GM12878 (cell line): ENCODE results near the gene MUC5B. TPM values are rescaled to one million over a fixed set of nuclear protein-coding genes. Genes with fewer than 3 reads are reported as not detected.

ENCODE experiments used
- ATAC-seq: fragments of 200-7000 bp; cut with Tn5 transposase; 3 replicates; pipeline ENCODE4 v1.9.1; 2020; ENCODE audit warnings: mild to moderate bottlenecking, moderate library complexity
- BruUV-seq: library from RNA; stranded (reverse); fragments of 400-500 nt; replicated peaks from 2 replicates; lab custom pipeline; 2021; lab: Mats Ljungman, UMichigan
- CTCF ChIA-PET: fragments of 300-600 bp; sonication (Branson Sonifier 250); formaldehyde crosslinking; extraction: SDS; loops from one replicate; lab custom pipeline; 2021; ENCODE audit warnings: inconsistent platforms; lab: Yijun Ruan, JAX
- POLR2A ChIA-PET: fragments of 350-600 bp; formaldehyde crosslinking; extraction: SDS; loops from one replicate; lab custom pipeline; 2021; ENCODE audit warnings: inconsistent platforms; lab: Charles Lee
- RAD21 ChIA-PET: fragments of 300-600 bp; sonication (Branson Sonifier 250); formaldehyde crosslinking; loops from one replicate; lab custom pipeline; 2023; ENCODE audit warnings: antibody characterized with exemption; ENCODE audit not compliant: unreplicated experiment; lab: Charles Lee
- SMC1A ChIA-PET: fragments of 300-600 bp; sonication (Branson Sonifier 250); formaldehyde crosslinking; loops from one replicate; lab custom pipeline; 2023; ENCODE audit not compliant: unreplicated experiment, uncharacterized antibody; lab: Charles Lee
- DNase-seq: peaks from one replicate; pipeline ENCODE4 v3.0.0-alpha.2; 2011; ENCODE audit warnings: low read depth, low spot score
- FAIRE-seq: peaks from 3 replicates; lab custom pipeline; 2011; peaks lifted over from hg19 to GRCh38; lab: Jason Lieb, UNC
- H2AFZ ChIP-seq: 2 replicates; pipeline ENCODE4 v1.6.0; 2011; ENCODE audit warnings: low read depth, low read length, control low read depth; ENCODE audit not compliant: control insufficient read depth
- H3K27ac ChIP-seq: 2 replicates; pipeline ENCODE4 v1.5.1; 2011; ENCODE audit warnings: control low read depth; ENCODE audit not compliant: control insufficient read depth, insufficient read depth
- H3K27me3 ChIP-seq, 2 experiments: replicated peaks in 1 of 2; 2 replicates each; pipeline versions ENCODE4 v1.6.0 to v1.6.1; 2011; ENCODE audit warnings: low read length in 1 of 2; ENCODE audit not compliant: control insufficient read depth in 2 of 2, insufficient read depth in 2 of 2
- H3K36me3 ChIP-seq, 2 experiments: 2 replicates each; pipeline ENCODE4 v1.5.1; 2011; ENCODE audit warnings: low read length in 1 of 2; ENCODE audit not compliant: control insufficient read depth in 2 of 2, insufficient read depth in 2 of 2
- H3K4me1 ChIP-seq: 2 replicates; pipeline ENCODE4 v1.6.1; 2011; ENCODE audit warnings: mild to moderate bottlenecking, low read length, moderate library complexity, mixed read lengths; ENCODE audit not compliant: control insufficient read depth, insufficient read depth
- H3K4me2 ChIP-seq: 2 replicates; pipeline ENCODE4 v1.6.0; 2011; ENCODE audit warnings: control low read depth; ENCODE audit not compliant: control insufficient read depth, insufficient read depth
- H3K4me3 ChIP-seq: fragments of 200-600 bp; sonication (generic); 2 replicates; pipeline ENCODE4 v1.5.1; 2016
- H3K79me2 ChIP-seq: 2 replicates; pipeline ENCODE4 v1.6.0; 2011; ENCODE audit warnings: low read length; ENCODE audit not compliant: control insufficient read depth, insufficient read depth
- H3K9ac ChIP-seq: 2 replicates; pipeline ENCODE4 v1.8.0; 2011; ENCODE audit warnings: low read length, control low read depth, mixed read lengths; ENCODE audit not compliant: control insufficient read depth, insufficient read depth
- H3K9me3 ChIP-seq: replicated peaks from 3 replicates; pipeline ENCODE4 v1.5.1; 2011; ENCODE audit warnings: mild to moderate bottlenecking, low read length; ENCODE audit not compliant: control insufficient read depth, insufficient read depth
- H4K20me1 ChIP-seq: 2 replicates; pipeline ENCODE4 v1.6.0; 2011; ENCODE audit not compliant: control insufficient read depth, insufficient read depth
- CTCF ChIP-seq, 3 experiments: IDR thresholded peaks in 2 of 3; conservative IDR thresholded peaks in 1 of 3; 2 replicates each; pipeline ENCODE4 v1.5.1; 2011; ENCODE audit warnings: low read depth in 3 of 3, low read length in 3 of 3, mild to moderate bottlenecking in 3 of 3, control low read depth in 2 of 3, moderate library complexity in 2 of 3, inconsistent platforms in 1 of 3, mixed read lengths in 1 of 3; ENCODE audit not compliant: control insufficient read depth in 2 of 3, insufficient read depth in 1 of 3; ENCODE audit errors: extremely low read depth in 1 of 3
- E4F1 ChIP-seq: fragments of 450-650 bp; IDR thresholded peaks from 2 replicates; pipeline ENCODE4 v1.6.1; 2018; ENCODE audit warnings: borderline replicate concordance, mild to moderate bottlenecking; ENCODE audit not compliant: partially characterized antibody
- HCFC1 ChIP-seq: fragments of 150-350 bp; IDR thresholded peaks from 2 replicates; pipeline ENCODE4 v1.6.1; 2014; ENCODE audit warnings: low read length
- IKZF2 ChIP-seq, 2 experiments: fragments of 450-650 bp; IDR thresholded peaks; 2 replicates each; pipeline ENCODE4 v1.6.1; 2017; ENCODE audit warnings: mild to moderate bottlenecking in 2 of 2, moderate library complexity in 2 of 2
- JUNB ChIP-seq: IDR thresholded peaks from 2 replicates; pipeline ENCODE4 v1.6.1; 2016; ENCODE audit warnings: antibody characterized with exemption, mild to moderate bottlenecking
- MYC ChIP-seq: IDR thresholded peaks from 2 replicates; pipeline ENCODE4 v1.6.1; 2011; ENCODE audit warnings: mild to moderate bottlenecking, low read length, moderate library complexity, inconsistent platforms; ENCODE audit not compliant: insufficient read depth, insufficient replicate concordance, insufficient read length, severe bottlenecking
- NR2F1 ChIP-seq: fragments of 450-650 bp; conservative IDR thresholded peaks from 2 replicates; pipeline ENCODE4 v1.6.1; 2017; ENCODE audit warnings: mild to moderate bottlenecking
- SKIL ChIP-seq: fragments of 450-650 bp; IDR thresholded peaks from 2 replicates; pipeline ENCODE4 v1.6.1; 2017; ENCODE audit warnings: mild to moderate bottlenecking, low read depth, inconsistent platforms; ENCODE audit not compliant: poor library complexity, severe bottlenecking
- SMC3 ChIP-seq: IDR thresholded peaks from 2 replicates; pipeline ENCODE4 v1.6.1; 2011; ENCODE audit warnings: low read length, improper control_type of control experiment, borderline replicate concordance
- ZNF592 ChIP-seq: fragments of 450-650 bp; IDR thresholded peaks from 2 replicates; pipeline ENCODE4 v1.6.1; 2017; ENCODE audit warnings: mild to moderate bottlenecking, moderate library complexity
- WGBS: methylation state at CpG from one replicate; pipeline ENCODE4 v1.1.6; 2016; ENCODE audit warnings: low lambda C conversion rate; ENCODE audit not compliant: insufficient replicate concordance, insufficient coverage; ENCODE audit errors: missing lambda C conversion rate; 5-methylcytosine and 5-hydroxymethylcytosine counted together
- in situ Hi-C: fragments of 300-500 bp; cut with MboI; formaldehyde crosslinking; loops from 9 replicates; pipeline ENCODE4 v1.14.3; 2018; ENCODE audit warnings: mixed read lengths
- intact Hi-C: fragments of 100-400 bp; cut with micrococcal nuclease; formaldehyde crosslinking; loops from one replicate; pipeline ENCODE4 v1.14.2; 2022; ENCODE audit not compliant: unreplicated experiment
- polyA plus RNA-seq, 11 experiments: library from polyadenylated mRNA; depleted of rRNA in 4 of 11; unstranded in 6 of 11; stranded (reverse) in 5 of 11; fragments of >200 nt; fragmentation: Nextera tagmentation in 4 of 11; fragmentation: Illumina TruSeq in 1 of 11; extraction: Ambion mirVana in 4 of 11; extraction: Trizol in 1 of 11; gene quantifications; 1 replicate in 1 of 11; 2 replicates in 10 of 11; pipeline versions ENCODE4 v1.2.1 to v1.2.3, GENCODE V29; 2011 to 2016; ENCODE audit warnings: inconsistent platforms in 2 of 11, missing spikeins in 2 of 11, low read depth in 1 of 11
- total RNA-seq, 4 experiments: library from RNA; depleted of rRNA in 3 of 4; stranded (reverse); fragments of >200 nt in 3 of 4; fragmentation: Illumina TruSeq in 1 of 4; extraction: Trizol in 1 of 4; gene quantifications; 2 replicates each; pipeline versions ENCODE4 v1.2.1 to v1.2.3, GENCODE V29; 2013 to 2021

Gene MUC5B
- total and polyA plus RNA-seq, 10 of the 15 experiments (the other 5 are each of a cell fraction or from before 2014, with no cell fraction given) = 1.5 TPM; not detected in 9

- in situ Hi-C loops (no loop called here), intact Hi-C loops (no loop called here)
- Histone ChIP-seq H2AFZ (no peak overlapping the region), H3K9ac (no peak overlapping the region), H3K79me2 (no peaks in the 10 kb centered on the region), H3K27ac (no peak overlapping the region), H3K4me3 (no peak overlapping the region), H3K4me2 (no peak overlapping the region), H3K9me3 (no peaks in the 10 kb centered on the region), H3K4me1 (no peaks in the 10 kb centered on the region), H3K36me3 (no peaks in the 10 kb centered on the region), H3K27me3 (no peaks in the 10 kb centered on the region), H4K20me1 (no peaks in the 10 kb centered on the region)
- ChIA-PET RAD21 (no interaction called here), POLR2A (no interaction called here), SMC1A (no interaction called here), CTCF (no interaction called here)
- WGBS = 32% methylated on average over 6 of the region's 7 CpGs
- DNase-seq = no peak
- no TSS peak for BruUV-seq
- no peak for ATAC-seq
- TF ChIP-seq MYC (no peak), HCFC1 (no peak), IKZF2 (IDR thresholded peaks at IDR 0.05) (no peak), E4F1 (no peak), ZNF592 (no peak), NR2F1 (no peak), SMC3 (no peak), JUNB (no peak), SKIL (no peak), CTCF (IDR thresholded peaks at IDR 0.05 in 2 of 3, conservative IDR thresholded peaks at IDR 0.05 in 1 of 3; ENCODE audit: control insufficient read depth in 2 of 3, extremely low read depth in 1 of 3, insufficient read depth in 1 of 3, low read depth in 3 of 3, low read length in 3 of 3) (no peak)
- FAIRE-seq = no peak
Measured at GRCh38 chr11:1224111-1224490, 1.2 kb downstream of the MUC5B start.
